OCI-LY7 (cell line): ENCODE results near the gene THAP3. TPM values are rescaled to one million over a fixed set of nuclear protein-coding genes. Genes with fewer than 3 reads are reported as not detected.

Experiments
- BruUV-seq: library from RNA; stranded (reverse); fragments of 400-500 nt; replicated peaks from 2 replicates; lab custom pipeline; 2021; lab: Mats Ljungman, UMichigan
- CTCF ChIA-PET: fragments of 300-600 bp; sonication (Branson Sonifier 250); formaldehyde crosslinking; loops from one replicate; lab custom pipeline; 2022; ENCODE audit warnings: antibody characterized with exemption; ENCODE audit not compliant: unreplicated experiment; lab: Charles Lee
- POLR2A ChIA-PET: fragments of 300-600 bp; sonication (Branson Sonifier 250); formaldehyde crosslinking; loops from one replicate; lab custom pipeline; 2022; ENCODE audit warnings: antibody characterized with exemption; lab: Charles Lee
- DNase-seq: peaks from one replicate; pipeline ENCODE4 v3.0.0-alpha.2; 2015; ENCODE audit warnings: low spot score
- H2AFZ ChIP-seq: fragments of 200-600 bp; sonication (generic), shearing (Covaris generic); 2 replicates; pipeline ENCODE4 v1.6.1; 2014; ENCODE audit warnings: mild to moderate bottlenecking, antibody characterized with exemption, low read length, moderate library complexity
- H3K27ac ChIP-seq: fragments of 200-600 bp; sonication (generic); 2 replicates; pipeline ENCODE4 v1.5.1; 2014; ENCODE audit warnings: mixed run types, low read depth, mild to moderate bottlenecking, moderate library complexity, low read length, inconsistent platforms; ENCODE audit not compliant: poor library complexity, severe bottlenecking
- H3K36me3 ChIP-seq: fragments of 200-600 bp; sonication (generic); 2 replicates; pipeline ENCODE4 v1.6.1; 2014; ENCODE audit warnings: mild to moderate bottlenecking, antibody characterized with exemption, low read length, moderate library complexity, mixed read lengths; ENCODE audit not compliant: insufficient read depth
- H3K4me1 ChIP-seq: fragments of 200-600 bp; sonication (generic); 2 replicates; pipeline ENCODE4 v1.5.1; 2014; ENCODE audit warnings: mild to moderate bottlenecking, low read length; ENCODE audit not compliant: insufficient read depth, poor library complexity, severe bottlenecking
- H3K4me2 ChIP-seq: fragments of 200-600 bp; sonication (generic); 2 replicates; pipeline ENCODE4 v1.6.1; 2014; ENCODE audit warnings: mild to moderate bottlenecking, low read length
- H3K4me3 ChIP-seq: fragments of 200-600 bp; sonication (generic); 2 replicates; pipeline ENCODE4 v1.5.1; 2014; ENCODE audit warnings: mild to moderate bottlenecking, low read depth, low read length; ENCODE audit not compliant: poor library complexity, severe bottlenecking
- H3K79me2 ChIP-seq: fragments of 200-600 bp; sonication (generic); 2 replicates; pipeline ENCODE4 v1.6.1; 2016; ENCODE audit warnings: low read depth, mild to moderate bottlenecking, low read length, moderate library complexity, mixed read lengths; ENCODE audit not compliant: insufficient read depth
- H3K9me2 ChIP-seq: fragments of 200-600 bp; sonication (generic); 2 replicates; pipeline ENCODE4 v1.6.1; 2016; ENCODE audit warnings: mild to moderate bottlenecking, low read length, mixed read lengths; ENCODE audit not compliant: insufficient read depth
- H3K9me3 ChIP-seq: fragments of 200-600 bp; sonication (generic); 2 replicates; pipeline ENCODE4 v1.6.1; 2014; ENCODE audit warnings: mild to moderate bottlenecking, mixed run types, low read length, mixed read lengths
- H4K20me1 ChIP-seq: fragments of 200-600 bp; sonication (generic); 2 replicates; pipeline ENCODE4 v1.6.1; 2014; ENCODE audit warnings: mild to moderate bottlenecking, antibody characterized with exemption, low read length, moderate library complexity, mixed read lengths; ENCODE audit not compliant: insufficient read depth
- EZH2phosphoT487 ChIP-seq: fragments of 200-600 bp; sonication (generic); IDR thresholded peaks from 2 replicates; pipeline ENCODE4 v1.6.1; 2018; ENCODE audit warnings: low read depth, borderline replicate concordance, mild to moderate bottlenecking, mixed run types, antibody characterized with exemption, low read length, moderate library complexity, mixed read lengths
- intact Hi-C: fragments of 100-400 bp; cut with micrococcal nuclease; formaldehyde crosslinking; loops from one replicate; pipeline ENCODE4 v1.10.0; 2022; ENCODE audit not compliant: unreplicated experiment
- total RNA-seq, 2 experiments: library from RNA; depleted of rRNA in 1 of 2; stranded (reverse); fragments of >200 nt in 1 of 2; shearing (Covaris generic) in 1 of 2; gene quantifications; 2 replicates each; pipeline ENCODE4 v1.2.3, GENCODE V29; 2014 to 2022
- TF ChIP-seq, protein P1 (sequence below): fragments of 200-600 bp; sonication (generic); conservative IDR thresholded peaks from 2 replicates; pipeline ENCODE4 v1.5.1; 2014; ENCODE audit warnings: mild to moderate bottlenecking, antibody characterized with exemption, low read length, moderate library complexity, mixed read lengths

THAP3 gene
- total RNA-seq, 2 experiments from 2014 or later, result 17.2 to 22.4 TPM

DNA sequence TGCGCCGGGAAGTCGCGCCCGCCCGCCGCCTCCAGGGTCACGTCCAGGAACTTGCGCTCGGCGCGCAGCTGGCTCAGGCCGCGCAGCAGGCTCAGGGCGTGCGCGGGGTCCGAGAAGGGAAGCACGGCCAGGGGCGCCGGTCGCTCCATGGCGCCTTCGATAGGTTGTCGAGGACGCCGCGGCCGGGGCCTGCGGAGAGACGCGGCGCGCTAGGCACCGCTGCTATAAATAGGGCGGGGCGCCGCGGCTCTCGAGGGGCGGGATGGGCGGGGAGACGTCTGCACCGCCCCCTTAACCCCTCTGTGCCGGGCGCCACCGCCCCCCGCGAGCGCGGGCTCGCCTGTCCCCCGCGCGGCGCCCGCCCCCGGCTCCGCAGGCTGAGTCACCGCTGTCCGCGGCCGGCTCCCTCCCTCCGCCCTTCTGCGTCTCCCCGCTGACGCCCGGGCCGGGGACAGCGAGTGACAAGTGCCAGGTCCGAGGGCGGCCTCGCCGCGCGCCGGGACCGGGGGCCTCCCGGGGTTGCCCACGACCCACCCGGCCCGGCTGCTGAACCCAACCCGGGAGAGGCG is 21.9 kb upstream of the THAP3 start, which contains the start of gene KLHL21:
TSS of gene KLHL21 (minus strand) at position 201 of the 569 bp plus-strand sequence. CDS start at position 149, 52 bp downstream.
- peak within 1 kb of the TSS; percentile 59 for H2AFZ ChIP-seq
- H3K4me3 ChIP-seq, result peak within 1 kb of the TSS; percentile 71
- no peaks in the 10 kb centered on the region for H3K9me3 ChIP-seq
- intact Hi-C loops, result loop anchor here (2.0 kb wide), 1 partner anchor 48 kb away; the partner anchor contains the start of genes NOL9 and TAS1R1
- no peaks in the 10 kb centered on the region for H4K20me1 ChIP-seq
- DNase-seq, result peak; percentile 75
- peaks cover 8% of the 10 kb centered on the region; the same call in 1 of the 2 replicates for H3K36me3 ChIP-seq
- TF ChIP-seq, protein P1, sequence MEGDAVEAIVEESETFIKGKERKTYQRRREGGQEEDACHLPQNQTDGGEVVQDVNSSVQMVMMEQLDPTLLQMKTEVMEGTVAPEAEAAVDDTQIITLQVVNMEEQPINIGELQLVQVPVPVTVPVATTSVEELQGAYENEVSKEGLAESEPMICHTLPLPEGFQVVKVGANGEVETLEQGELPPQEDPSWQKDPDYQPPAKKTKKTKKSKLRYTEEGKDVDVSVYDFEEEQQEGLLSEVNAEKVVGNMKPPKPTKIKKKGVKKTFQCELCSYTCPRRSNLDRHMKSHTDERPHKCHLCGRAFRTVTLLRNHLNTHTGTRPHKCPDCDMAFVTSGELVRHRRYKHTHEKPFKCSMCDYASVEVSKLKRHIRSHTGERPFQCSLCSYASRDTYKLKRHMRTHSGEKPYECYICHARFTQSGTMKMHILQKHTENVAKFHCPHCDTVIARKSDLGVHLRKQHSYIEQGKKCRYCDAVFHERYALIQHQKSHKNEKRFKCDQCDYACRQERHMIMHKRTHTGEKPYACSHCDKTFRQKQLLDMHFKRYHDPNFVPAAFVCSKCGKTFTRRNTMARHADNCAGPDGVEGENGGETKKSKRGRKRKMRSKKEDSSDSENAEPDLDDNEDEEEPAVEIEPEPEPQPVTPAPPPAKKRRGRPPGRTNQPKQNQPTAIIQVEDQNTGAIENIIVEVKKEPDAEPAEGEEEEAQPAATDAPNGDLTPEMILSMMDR, result no peak
- TF ChIP-seq EZH2phosphoT487, result no peak
- BruUV-seq, result no TSS peak
- H3K4me2 ChIP-seq, result peak within 1 kb of the TSS; percentile 82
- CTCF ChIA-PET, result no interaction called here
- H3K9me2 ChIP-seq, result no peaks in the 10 kb centered on the region
- POLR2A ChIA-PET, result interaction anchor here (1.3 kb wide), 1 partner anchor 25 kb away, joined by 3 read pairs; no protein-coding TSS in a partner anchor
- H3K27ac ChIP-seq, result no peak within 1 kb of the TSS
- no peaks in the 10 kb centered on the region for H3K79me2 ChIP-seq
- peaks cover 35% of the 10 kb centered on the region for H3K4me1 ChIP-seq

- Histone ChIP-seq H3K9me3 (no peaks in the 10 kb centered on the region), H4K20me1 (no peaks in the 10 kb centered on the region), H3K79me2 (no peaks in the 10 kb centered on the region), H3K4me3 (peak overlapping the region; percentile 71), H3K4me2 (peak overlapping the region; percentile 82), H3K4me1 (peaks cover 35% of the 10 kb centered on the region), H2AFZ (peak overlapping the region; percentile 59; the same call in 1 of the 2 replicates), H3K36me3 (peaks cover 5% of the 10 kb centered on the region; the same call in 1 of the 2 replicates), H3K9me2 (no peaks in the 10 kb centered on the region), H3K27ac (no peak overlapping the region)
- ChIA-PET CTCF (no interaction called here), POLR2A (no interaction called here)
- TF ChIP-seq, protein P1, result no peak
- no peak for TF ChIP-seq EZH2phosphoT487
- no peak for DNase-seq
- no TSS peak for BruUV-seq
- intact Hi-C loops, result loop anchor here (2.0 kb wide), 1 partner anchor 49 kb away; the partner anchor contains the start of genes NOL9 and TAS1R1
Measured at GRCh38 chr1:6603238-6603914, 21.3 kb upstream of the THAP3 start.
